A549 (cell line): ENCODE results near the gene ARHGAP27. TPM values are rescaled to one million over a fixed set of nuclear protein-coding genes. Genes with fewer than 3 reads are reported as not detected.

Experiments
- ATAC-seq, 2 experiments: fragments of 200-7000 bp in 1 of 2; fragments of >200 bp in 1 of 2; cut with Nextera tagmentation in 1 of 2; cut with Tn5 transposase in 1 of 2; 3 replicates each; pipeline versions ENCODE4 v1.8.0 to v1.9.1; 2018 to 2020; ENCODE audit warnings: mild to moderate bottlenecking in 1 of 2, moderate library complexity in 1 of 2
- CTCF ChIA-PET: fragments of 300-600 bp; sonication (Branson Sonifier 250); formaldehyde crosslinking; extraction: SDS; loops from one replicate; lab custom pipeline; 2021; ENCODE audit warnings: antibody characterized with exemption, inconsistent platforms; lab: Yijun Ruan, JAX
- POLR2A ChIA-PET: fragments of 350-600 bp; formaldehyde crosslinking; extraction: SDS; loops from one replicate; lab custom pipeline; 2021; ENCODE audit warnings: antibody characterized with exemption, inconsistent platforms; lab: Yijun Ruan, JAX
- DNase-seq, 2 experiments: peaks; one replicate each; pipeline versions ENCODE4 v3.0.0 to v3.0.0-alpha.2; 2011 to 2016; ENCODE audit warnings: low read depth in 1 of 2, low spot score in 1 of 2
- FAIRE-seq: peaks from 2 replicates; lab custom pipeline; 2011; peaks lifted over from hg19 to GRCh38; lab: Jason Lieb, UNC
- H3K27ac ChIP-seq, 2 experiments: fragments of >200 bp; sonication (Bioruptor Twin); formaldehyde crosslinking; 3 replicates each; pipeline ENCODE4 v1.5.1; 2016 to 2017
- H3K4me1 ChIP-seq: fragments of >200 bp; sonication (Bioruptor Twin); formaldehyde crosslinking; 3 replicates; pipeline ENCODE4 v1.6.1; 2016
- H3K4me2 ChIP-seq: fragments of >200 bp; sonication (Bioruptor Twin); formaldehyde crosslinking; 3 replicates; pipeline ENCODE4 v1.6.1; 2016
- H3K4me3 ChIP-seq: fragments of >200 bp; sonication (Bioruptor Twin); formaldehyde crosslinking; 3 replicates; pipeline ENCODE4 v1.5.1; 2016
- H3K9me3 ChIP-seq: fragments of >200 bp; sonication (Bioruptor Twin); formaldehyde crosslinking; 3 replicates; pipeline ENCODE4 v1.6.1; 2016
- CEBPB ChIP-seq, 2 experiments: fragments of >200 bp in 1 of 2; sonication (Bioruptor Twin) in 1 of 2; formaldehyde crosslinking in 1 of 2; IDR thresholded peaks; 2 replicates each; pipeline ENCODE4 v1.6.1; 2012 to 2016
- CHD2 ChIP-seq: fragments of 150-350 bp; IDR thresholded peaks from 2 replicates; pipeline ENCODE4 v1.6.1; 2014; ENCODE audit warnings: low read length; ENCODE audit not compliant: partially characterized antibody
- FOSB ChIP-seq: fragments of 250-450 bp; sonication (Bioruptor Pico); IDR thresholded peaks from 2 replicates; pipeline ENCODE4 v1.5.0; 2020; ENCODE audit warnings: mild to moderate bottlenecking, moderate library complexity
- FOXS1 ChIP-seq: fragments of 250-450 bp; sonication (Bioruptor Pico); IDR thresholded peaks from 2 replicates; pipeline ENCODE4 v1.5.0; 2020; ENCODE audit warnings: mild to moderate bottlenecking, moderate library complexity
- HEYL ChIP-seq: fragments of 250-450 bp; sonication (Bioruptor Pico); IDR thresholded peaks from 2 replicates; pipeline ENCODE4 v1.8.0; 2021; ENCODE audit warnings: mild to moderate bottlenecking, moderate library complexity
- HOXB13 ChIP-seq: fragments of 250-450 bp; sonication (Bioruptor Pico); IDR thresholded peaks from 2 replicates; pipeline ENCODE4 v1.5.0; 2020; ENCODE audit warnings: low read depth, mild to moderate bottlenecking, moderate library complexity
- MYC ChIP-seq: IDR thresholded peaks from 2 replicates; pipeline ENCODE4 v1.6.1; 2012; ENCODE audit warnings: mild to moderate bottlenecking, inconsistent platforms, low read length, improper control_type of control experiment, borderline replicate concordance
- NFE2L2 ChIP-seq: fragments of 150-350 bp; conservative IDR thresholded peaks from 2 replicates; pipeline ENCODE4 v1.6.1; 2014; ENCODE audit warnings: low read length
- RNF2 ChIP-seq: fragments of 200-600 bp; sonication (generic); IDR thresholded peaks from 2 replicates; pipeline ENCODE4 v1.6.1; 2016; ENCODE audit warnings: low read depth, mild to moderate bottlenecking, antibody characterized with exemption, moderate library complexity, borderline replicate concordance
- TFCP2L1 ChIP-seq: fragments of 250-450 bp; sonication (Bioruptor Pico); IDR thresholded peaks from 2 replicates; pipeline ENCODE4 v1.5.0; 2021; ENCODE audit warnings: mild to moderate bottlenecking
- ZC3H11A ChIP-seq: fragments of 450-650 bp; IDR thresholded peaks from 2 replicates; pipeline ENCODE4 v1.6.1; 2014; ENCODE audit warnings: antibody characterized with exemption, mild to moderate bottlenecking
- ZFP36 ChIP-seq: fragments of 450-650 bp; IDR thresholded peaks from 2 replicates; pipeline ENCODE4 v1.6.1; 2014; ENCODE audit warnings: borderline replicate concordance; ENCODE audit not compliant: partially characterized antibody
- WGBS: methylation state at CpG from one replicate; pipeline ENCODE4 v1.1.6; 2017; ENCODE audit errors: missing lambda C conversion rate; 5-methylcytosine and 5-hydroxymethylcytosine counted together
- polyA plus RNA-seq, 4 experiments: library from polyadenylated mRNA; depleted of rRNA in 3 of 4; stranded (reverse); fragments of >200 nt; fragmentation: RNase III in 1 of 4; extraction: RNeasy Plus Mini Kit Qiagen cat#74134 plus additional on column Dnase treatment in 1 of 4; gene quantifications; 2 replicates in 3 of 4; 3 replicates in 1 of 4; pipeline ENCODE4 v1.2.3, GENCODE V29; 2011 to 2017
- TF ChIP-seq, protein P1 (sequence below): fragments of >200 bp; sonication (Bioruptor Twin); formaldehyde crosslinking; IDR thresholded peaks from 2 replicates; pipeline ENCODE4 v1.6.1; 2016
- TF ChIP-seq, protein P2 (sequence below): fragments of 250-450 bp; sonication (Bioruptor Pico); IDR thresholded peaks from 2 replicates; pipeline ENCODE4 v1.5.0; 2021; ENCODE audit warnings: mild to moderate bottlenecking, moderate library complexity, borderline replicate concordance
- TF ChIP-seq, protein P3 (sequence below): fragments of 200-600 bp; sonication (generic); IDR thresholded peaks from 2 replicates; pipeline ENCODE4 v1.6.1; 2016; ENCODE audit warnings: antibody characterized with exemption, mild to moderate bottlenecking, moderate library complexity

ARHGAP27 gene
- polyA plus RNA-seq, 2 of the 4 experiments (the other 2 are of a cell fraction) = 10.0 to 16.4 TPM

DNA sequence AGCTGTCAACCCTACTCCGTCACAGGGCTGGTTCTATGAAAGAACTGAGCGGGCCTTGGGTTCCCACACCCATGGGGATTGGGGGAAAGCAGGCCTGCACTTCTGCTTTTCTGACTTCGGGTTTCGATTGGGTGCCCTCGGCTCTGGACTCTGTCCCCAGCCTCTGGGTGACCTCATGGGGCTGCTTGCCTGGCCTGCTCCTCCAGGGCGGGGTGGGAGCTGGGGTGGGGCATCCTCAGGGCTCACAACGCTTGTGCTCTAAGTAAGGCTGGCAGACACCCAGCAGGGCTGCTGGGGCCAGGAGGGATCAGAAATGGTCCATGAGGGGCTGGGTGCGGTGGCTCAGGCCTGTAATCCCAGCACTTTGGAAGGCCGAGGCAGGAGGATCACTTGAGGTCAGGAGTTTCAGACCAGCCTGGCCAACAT lies 19.2 kb downstream of the ARHGAP27 start:
- TF ChIP-seq NFE2L2 = no peak
- TF ChIP-seq CHD2 = no peak
- TF ChIP-seq HEYL (CRISPR knock-in tag) = no peak
- TF ChIP-seq ZC3H11A = no peak
- no peak for TF ChIP-seq HOXB13 (CRISPR knock-in tag)
- TF ChIP-seq, protein P1, sequence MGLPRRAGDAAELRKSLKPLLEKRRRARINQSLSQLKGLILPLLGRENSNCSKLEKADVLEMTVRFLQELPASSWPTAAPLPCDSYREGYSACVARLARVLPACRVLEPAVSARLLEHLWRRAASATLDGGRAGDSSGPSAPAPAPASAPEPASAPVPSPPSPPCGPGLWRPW = no peak
- FAIRE-seq (no peak), DNase-seq (no peak), ATAC-seq (no peak)
- 91% methylated on average over 8 of the region's 9 CpGs for WGBS
- H3K4me3 ChIP-seq = no peak overlapping the region
- POLR2A ChIA-PET = no interaction called here
- H3K4me1 ChIP-seq = peaks cover 22% of the 10 kb centered on the region
- H3K27ac ChIP-seq = no peak overlapping the region
- H3K9me3 ChIP-seq = no peaks in the 10 kb centered on the region
- CTCF ChIA-PET = interaction anchor here (1.2 to 13.5 kb wide), 6 partner anchors 12 to 194 kb away, joined by 4 to 162 read pairs (median 10); no protein-coding TSS in a partner anchor
- no peak overlapping the region for H3K4me2 ChIP-seq

DNA sequence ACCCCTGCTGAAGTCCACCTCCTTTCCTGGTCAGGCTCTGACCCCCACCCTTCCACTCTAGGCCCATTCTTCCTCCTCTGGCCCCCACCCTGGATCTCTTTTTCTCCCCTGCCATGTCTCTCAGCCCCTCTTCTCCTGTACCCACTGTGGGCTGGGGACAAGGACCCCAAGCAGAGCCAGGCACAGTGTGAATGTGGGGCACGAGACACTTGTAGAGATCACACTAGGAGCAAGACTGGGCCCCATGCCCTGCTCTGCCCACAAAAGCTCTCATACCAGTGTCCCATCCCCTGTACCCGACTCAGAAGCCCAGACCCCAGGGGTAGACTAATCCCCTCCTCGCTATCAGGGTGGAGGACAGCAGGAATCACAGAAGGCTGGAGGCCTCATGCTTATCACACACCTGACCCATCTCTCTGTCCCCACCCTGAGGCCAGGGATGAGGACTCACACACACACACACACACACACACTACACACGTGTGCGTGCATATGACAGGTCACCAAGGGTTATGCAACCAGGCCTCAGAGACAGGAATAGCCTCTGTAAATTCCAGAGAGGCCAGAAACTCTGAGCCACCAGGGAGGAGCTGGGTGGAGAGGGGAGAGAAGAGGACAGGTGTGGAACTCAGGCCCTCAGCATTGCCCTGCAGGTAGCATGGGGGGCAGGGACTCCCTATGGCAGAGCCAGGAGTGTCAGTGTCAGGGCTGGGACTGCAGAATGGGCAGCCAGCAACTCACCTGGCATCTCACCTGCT lies 21.1 kb downstream of the ARHGAP27 start:
- ATAC-seq (no peak), DNase-seq (no peak), FAIRE-seq (no peak)
- POLR2A ChIA-PET = interaction anchor here (1.3 kb wide), 1 partner anchor 14 kb away, joined by 3 read pairs; no protein-coding TSS in a partner anchor
- no peak overlapping the region for H3K4me2 ChIP-seq
- H3K27ac ChIP-seq = no peak overlapping the region
- CTCF ChIA-PET = interaction anchor here (0.6 to 13.5 kb wide), 4 partner anchors 14 to 193 kb away, joined by 3 to 162 read pairs (median 68); no protein-coding TSS in a partner anchor
- H3K9me3 ChIP-seq = no peaks in the 10 kb centered on the region
- 90% methylated on average over 5 of the region's 5 CpGs for WGBS
- H3K4me1 ChIP-seq = peaks cover 33% of the 10 kb centered on the region
- no peak overlapping the region for H3K4me3 ChIP-seq
- TF ChIP-seq CHD2 = no peak
- no peak for TF ChIP-seq RNF2
- TF ChIP-seq ZFP36 = no peak
- TF ChIP-seq FOXS1 = no peak
- TF ChIP-seq, protein P1 = no peak
- TF ChIP-seq MYC = no peak
- TF ChIP-seq FOSB (CRISPR knock-in tag) = no peak
- TF ChIP-seq, protein P2, sequence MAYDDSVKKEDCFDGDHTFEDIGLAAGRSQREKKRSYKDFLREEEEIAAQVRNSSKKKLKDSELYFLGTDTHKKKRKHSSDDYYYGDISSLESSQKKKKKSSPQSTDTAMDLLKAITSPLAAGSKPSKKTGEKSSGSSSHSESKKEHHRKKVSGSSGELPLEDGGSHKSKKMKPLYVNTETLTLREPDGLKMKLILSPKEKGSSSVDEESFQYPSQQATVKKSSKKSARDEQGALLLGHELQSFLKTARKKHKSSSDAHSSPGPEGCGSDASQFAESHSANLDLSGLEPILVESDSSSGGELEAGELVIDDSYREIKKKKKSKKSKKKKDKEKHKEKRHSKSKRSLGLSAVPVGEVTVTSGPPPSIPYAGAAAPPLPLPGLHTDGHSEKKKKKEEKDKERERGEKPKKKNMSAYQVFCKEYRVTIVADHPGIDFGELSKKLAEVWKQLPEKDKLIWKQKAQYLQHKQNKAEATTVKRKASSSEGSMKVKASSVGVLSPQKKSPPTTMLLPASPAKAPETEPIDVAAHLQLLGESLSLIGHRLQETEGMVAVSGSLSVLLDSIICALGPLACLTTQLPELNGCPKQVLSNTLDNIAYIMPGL = no peak
- no peak for TF ChIP-seq ZC3H11A
- TF ChIP-seq, protein P3, sequence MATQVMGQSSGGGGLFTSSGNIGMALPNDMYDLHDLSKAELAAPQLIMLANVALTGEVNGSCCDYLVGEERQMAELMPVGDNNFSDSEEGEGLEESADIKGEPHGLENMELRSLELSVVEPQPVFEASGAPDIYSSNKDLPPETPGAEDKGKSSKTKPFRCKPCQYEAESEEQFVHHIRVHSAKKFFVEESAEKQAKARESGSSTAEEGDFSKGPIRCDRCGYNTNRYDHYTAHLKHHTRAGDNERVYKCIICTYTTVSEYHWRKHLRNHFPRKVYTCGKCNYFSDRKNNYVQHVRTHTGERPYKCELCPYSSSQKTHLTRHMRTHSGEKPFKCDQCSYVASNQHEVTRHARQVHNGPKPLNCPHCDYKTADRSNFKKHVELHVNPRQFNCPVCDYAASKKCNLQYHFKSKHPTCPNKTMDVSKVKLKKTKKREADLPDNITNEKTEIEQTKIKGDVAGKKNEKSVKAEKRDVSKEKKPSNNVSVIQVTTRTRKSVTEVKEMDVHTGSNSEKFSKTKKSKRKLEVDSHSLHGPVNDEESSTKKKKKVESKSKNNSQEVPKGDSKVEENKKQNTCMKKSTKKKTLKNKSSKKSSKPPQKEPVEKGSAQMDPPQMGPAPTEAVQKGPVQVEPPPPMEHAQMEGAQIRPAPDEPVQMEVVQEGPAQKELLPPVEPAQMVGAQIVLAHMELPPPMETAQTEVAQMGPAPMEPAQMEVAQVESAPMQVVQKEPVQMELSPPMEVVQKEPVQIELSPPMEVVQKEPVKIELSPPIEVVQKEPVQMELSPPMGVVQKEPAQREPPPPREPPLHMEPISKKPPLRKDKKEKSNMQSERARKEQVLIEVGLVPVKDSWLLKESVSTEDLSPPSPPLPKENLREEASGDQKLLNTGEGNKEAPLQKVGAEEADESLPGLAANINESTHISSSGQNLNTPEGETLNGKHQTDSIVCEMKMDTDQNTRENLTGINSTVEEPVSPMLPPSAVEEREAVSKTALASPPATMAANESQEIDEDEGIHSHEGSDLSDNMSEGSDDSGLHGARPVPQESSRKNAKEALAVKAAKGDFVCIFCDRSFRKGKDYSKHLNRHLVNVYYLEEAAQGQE = no peak
- TF ChIP-seq TFCP2L1 (CRISPR knock-in tag) = no peak
- no peak for TF ChIP-seq CEBPB (IDR thresholded peaks at IDR 0.05)
